Stimulated activated CD4-positive, alpha-beta T cell treated with anti-CD3 and anti-CD28 coated beads, TNF-alpha, amount 100 ng/mL, for 24 hours (primary cell): ENCODE measurements around the gene FABP1.
A peak's percentile ranks its signal among the peaks of the same experiment; 100 is the strongest.

Experiments
- DNase-seq, 3 experiments: peaks; one replicate each; pipeline ENCODE4 v3.0.0-alpha.2; 2020; ENCODE audit warnings: low read depth in 3 of 3

The FABP1 gene

DNA sequence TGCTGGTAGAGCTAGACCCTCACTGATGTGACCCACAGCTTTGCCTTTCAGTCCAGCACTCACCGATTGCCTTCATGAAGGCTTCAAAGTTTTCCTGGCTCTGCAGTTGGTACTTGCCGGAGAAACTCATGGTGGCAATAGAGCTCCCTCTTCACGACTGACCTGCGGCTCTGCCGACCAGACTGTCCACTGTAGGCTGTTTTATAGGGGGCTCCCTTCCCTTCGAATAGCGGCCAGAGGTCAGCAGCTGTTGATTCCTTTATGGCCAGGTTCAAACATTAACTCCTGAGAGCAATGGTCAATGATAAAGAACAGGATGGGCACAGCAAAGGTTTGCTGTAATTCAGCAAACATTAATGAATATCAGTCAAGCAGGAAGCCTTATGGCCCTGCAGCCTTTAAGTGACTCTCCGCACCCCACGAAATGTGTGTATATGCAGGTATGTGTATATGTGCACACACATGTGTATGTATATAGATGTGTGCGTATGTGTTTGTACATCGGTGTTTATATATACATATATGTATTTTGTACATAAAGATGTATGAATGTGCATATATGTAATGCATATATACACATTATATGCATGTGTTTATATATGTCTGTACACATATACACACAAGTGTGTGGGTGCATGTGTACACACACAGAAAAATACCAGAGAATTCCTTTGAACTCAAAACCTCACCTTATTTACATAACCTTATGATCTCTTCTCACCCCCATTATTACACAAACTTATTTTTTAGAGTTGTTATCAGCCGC, at the start of gene FABP1:
TSS of gene FABP1 (minus strand) at position 175 of the 766 bp plus-strand sequence. CDS start at position 130, 45 bp downstream.
- no peak for DNase-seq

DNA sequence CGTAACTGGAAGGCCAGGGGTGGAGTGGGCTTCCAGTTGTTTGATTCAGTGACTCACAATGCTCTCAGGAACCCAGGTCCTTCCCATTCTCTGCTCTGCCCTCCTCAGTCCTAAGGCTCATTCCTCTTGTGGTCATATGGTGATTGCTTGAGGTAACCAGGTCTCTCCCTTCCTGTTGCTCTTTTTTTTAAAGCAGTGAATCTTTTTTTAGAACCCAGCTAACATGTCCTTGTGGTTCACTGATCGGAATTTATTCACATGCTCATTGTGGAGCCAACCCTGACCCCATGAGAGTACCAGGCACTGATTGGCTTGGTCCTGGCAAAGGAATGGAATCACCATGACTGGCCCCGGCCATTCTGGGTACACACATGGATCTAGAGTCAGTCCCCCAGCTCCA, 49.7 kb upstream of the FABP1 start:
- DNase-seq: no peak

DNA sequence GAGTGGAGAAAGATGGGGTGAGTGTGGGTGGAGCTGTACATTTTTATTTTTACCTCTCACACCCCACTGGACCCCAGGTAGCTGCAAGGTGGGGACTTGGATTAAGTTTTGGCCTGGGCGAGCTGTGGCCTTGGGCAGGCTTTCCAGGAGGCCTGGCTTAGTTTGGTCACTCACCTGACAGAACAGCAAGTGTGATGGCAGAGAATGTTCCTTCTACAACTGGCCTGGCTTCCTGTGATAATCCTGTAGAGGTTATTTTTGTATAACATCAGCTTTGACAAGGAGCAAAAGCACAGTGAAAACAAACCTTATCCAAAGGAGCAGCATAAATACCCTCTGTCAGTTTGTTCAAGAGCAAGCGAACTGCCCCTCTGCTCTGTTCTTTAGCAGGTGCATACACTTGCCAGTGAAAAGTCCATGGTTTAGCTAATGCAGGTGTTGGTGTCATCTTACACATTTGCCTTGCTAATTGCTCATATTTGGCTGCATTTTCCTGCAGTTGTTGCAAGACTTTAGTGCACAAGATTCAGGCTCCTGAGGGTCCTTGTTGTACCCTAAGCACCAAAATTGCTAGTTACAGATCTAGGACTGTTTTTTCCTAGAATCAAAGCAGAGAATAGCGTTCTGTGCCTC, 48.6 kb upstream of the FABP1 start:
- DNase-seq: no peak

DNA sequence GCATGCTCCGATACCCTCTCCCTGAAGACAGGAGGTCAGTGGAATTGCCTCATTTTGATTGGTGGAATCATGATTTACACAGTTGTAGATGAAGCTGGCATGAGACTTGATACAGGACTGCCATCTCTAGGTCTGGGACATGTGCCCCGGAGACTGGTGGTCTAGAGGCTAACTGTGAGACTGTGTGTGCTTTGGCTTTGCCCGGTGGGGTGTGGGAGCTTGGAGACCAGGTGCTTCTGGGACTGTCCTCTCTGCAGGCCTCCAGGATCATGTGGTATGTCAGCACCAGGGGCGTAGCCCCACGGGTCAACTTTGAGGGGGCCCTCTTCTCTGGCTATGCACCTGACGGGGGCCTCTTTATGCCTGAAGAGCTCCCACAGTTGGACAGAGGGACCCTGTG, 45.0 kb upstream of the FABP1 start:
- no peak for DNase-seq

DNA sequence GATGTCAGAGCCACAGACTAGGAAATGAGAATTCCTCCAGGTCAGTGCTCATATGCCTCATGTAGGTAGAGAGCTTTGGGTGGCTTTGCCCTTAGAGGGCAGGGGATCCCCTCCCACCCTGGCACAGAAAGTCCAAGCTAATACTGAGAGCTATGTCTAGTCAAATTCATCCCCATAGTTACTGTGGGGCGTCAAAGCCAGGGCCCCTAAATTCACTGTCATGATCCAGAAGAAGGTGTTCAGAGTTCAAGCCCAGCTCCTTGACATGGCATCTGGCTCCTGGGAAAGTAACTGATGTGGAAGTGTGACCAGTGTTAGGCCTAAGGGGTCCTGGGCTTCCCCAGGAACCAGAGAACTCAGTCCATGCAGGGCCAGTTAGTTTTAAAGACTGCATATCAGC, 44.1 kb upstream of the FABP1 start:
- no peak for DNase-seq

DNA sequence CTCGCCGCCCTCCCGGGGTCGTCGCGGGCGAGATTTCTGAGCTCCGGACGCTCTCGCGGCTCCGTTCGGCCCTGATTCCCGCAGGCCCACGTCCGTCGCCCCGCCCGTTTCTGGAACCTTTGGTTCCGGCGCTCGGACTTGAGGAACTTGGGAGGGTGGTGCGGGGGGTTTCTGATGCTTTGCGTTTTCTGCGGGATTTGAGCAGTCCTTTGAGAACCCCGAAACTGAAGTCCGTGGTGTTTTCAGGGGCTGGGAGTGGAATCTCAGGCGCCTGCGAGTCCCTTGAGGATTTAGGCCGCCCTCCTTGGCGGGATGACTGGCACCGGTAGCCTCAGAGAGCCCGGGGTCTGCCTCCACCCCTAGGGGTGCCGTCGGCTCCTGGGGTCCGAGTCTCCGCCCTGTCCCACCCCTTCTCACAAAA, 42.6 kb upstream of the FABP1 start:
- DNase-seq: no peak

DNA sequence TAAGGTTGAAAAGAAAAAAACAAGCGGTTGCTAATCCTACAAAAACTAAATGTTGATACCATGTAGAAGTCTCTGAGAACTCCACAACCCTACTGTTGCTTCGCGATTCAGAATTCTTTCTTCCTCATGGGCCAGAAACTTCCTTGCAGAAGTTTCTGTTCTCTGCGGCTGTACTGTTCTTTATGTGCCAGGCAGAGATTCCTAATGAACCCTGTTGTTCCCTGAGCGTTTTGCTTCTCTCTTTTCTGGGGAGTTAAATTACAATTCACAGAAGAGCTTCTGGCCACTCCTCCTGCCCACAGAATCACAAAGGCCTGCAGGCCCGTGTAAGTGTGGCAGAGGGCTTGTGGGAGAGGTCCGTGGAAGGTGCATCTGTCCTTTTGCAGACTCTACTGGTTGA, 40.5 kb upstream of the FABP1 start:
- no peak for DNase-seq

DNA sequence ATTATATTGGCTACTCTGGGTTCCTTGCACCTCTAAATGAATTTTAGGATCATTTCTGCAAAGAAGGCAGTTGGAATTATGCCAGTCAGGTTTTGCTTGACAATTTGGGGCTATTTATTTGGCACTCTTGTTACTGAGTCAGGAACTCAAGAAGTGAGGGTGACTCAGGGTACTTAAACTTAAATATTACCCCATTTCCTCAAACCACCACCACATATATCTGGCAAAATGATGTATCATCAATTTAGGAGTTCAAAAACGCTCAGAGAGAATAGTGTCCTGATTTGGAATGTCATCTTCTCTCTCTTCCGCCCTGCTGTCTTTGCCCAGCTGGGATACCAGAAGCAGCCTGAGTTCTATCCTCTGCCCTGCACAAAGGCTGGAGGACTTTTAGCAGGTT, 39.9 kb upstream of the FABP1 start:
- no peak for DNase-seq

DNA sequence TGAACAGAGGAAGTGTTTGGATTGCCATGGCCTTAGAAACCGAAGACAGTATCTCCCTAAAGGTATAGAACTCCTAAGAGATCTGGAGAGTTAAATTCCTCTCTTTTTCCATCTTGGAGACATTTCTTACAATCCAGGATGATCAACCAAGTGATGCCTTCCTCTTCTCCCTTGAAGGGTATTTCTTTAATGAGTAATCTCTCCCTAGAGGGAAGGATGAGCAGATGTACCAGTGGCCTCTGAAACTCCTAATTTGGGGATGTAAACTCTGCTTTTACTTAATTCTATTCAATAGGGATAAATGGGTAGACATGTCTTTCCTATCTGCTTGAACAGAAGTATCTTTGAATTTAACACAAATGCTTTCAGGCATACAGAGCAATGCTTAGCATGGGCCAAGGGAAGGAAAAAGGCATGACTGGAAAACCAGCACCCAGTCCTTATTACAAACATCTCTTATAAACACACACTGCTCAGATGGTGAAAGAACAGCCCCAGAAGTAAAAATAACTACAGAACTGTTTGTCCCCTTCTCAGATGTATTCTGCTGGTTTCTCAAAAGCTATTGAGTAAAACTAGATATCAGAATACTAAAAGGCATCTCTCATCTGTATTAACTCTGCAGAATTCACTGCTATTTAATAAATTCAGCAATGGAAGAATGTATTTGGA, 37.6 kb upstream of the FABP1 start:
- DNase-seq: no peak

DNA sequence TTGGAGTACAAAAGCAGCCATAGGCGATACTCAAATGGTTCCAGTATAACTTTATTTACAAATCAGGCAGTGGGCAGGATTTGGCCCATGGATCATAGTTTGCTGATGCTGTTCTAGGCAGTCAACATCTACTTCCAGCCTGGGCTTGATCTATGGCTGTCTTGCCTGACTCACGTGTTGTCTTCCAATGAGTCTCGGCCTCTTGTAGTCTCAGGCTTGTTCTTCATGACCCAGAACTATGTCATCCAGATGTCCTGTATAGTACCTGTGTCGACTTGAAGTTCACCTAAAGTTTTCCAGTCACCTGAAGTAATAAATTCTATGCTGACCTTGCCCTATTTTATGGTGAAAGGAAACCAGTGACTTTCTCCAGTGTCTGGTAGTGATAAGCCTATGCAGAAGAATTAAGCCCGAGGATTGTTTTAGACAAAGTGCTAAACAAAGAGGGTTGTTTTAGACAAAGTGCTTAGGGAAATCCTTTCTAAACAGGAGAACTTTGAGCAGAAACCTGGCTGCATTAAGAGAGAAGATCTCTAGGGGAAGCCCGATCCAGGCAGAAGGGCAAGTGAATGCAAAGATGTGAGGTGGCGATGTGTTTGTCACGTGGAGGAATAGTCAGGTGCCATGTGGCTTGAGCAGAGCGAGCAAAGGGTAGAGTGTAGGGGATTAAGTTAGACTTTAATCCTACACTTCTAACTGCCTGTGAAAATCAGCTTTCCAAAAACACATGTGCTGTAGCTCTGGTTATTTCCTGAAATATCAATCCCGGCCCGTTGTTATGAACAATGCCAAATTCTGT, 33.8 kb upstream of the FABP1 start:
- DNase-seq: no peak

DNA sequence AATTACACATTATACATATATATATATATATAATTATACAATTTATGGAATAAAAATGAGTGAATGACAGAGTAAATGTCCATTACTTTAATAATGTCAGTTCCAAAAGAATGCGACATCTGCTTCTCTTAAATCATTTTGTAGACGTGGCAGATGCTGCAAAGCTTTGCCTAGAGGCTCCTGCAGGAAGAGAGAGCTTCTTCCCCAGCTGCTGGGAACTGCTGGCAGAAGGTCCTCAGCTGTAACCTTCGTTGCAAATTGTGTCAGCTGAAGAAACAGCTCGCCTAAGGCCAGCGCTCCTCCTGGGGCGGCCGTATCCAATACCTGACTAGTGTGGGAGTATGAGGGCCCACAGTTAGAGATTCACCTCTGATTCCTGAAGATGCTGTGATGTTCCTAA, 32.7 kb upstream of the FABP1 start:
- DNase-seq: no peak

DNA sequence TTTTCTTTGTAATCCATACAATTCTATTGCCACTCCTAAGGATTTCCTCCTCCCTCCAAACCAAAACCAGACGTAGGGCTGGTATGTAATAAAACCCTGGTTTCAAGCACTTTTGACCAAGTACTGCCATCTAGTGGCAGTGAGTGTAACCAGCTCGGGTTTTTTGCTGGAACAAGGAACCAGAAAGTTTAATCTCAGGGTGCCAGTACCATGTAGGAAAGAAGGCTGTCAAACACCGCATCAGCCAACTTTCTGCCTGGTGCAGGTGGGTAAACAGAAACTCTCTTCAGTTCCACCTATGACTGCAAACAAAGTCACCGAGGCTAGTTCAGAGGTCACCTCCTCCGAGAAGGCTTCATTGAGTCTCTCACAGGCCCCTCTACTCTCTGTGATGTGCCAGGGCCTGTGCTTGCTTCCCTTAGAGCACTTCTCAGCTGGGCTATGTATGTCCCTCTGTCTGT, 32.1 kb upstream of the FABP1 start:
- DNase-seq: peak; percentile 14 to 55 (median 38)

DNA sequence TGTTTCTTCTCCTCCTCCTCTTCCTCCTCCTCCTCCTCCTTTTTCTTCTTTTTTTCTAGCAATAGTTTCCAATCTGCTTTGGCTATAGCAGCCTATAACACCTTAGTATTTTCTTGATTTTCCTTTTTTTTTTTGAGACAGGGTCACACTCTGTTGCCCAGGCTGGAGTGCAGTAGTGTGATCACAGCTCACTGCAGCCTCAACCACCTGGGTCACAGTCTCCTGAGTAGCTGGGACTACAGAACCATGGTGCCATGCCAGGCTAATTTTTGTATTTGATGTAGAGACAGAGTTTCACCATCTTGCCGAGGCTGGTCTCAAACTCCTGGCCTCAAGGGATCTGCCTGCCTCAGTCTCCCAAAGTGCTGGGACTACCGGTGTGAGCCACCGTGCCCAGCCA, 31.6 kb upstream of the FABP1 start:
- DNase-seq: no peak

DNA sequence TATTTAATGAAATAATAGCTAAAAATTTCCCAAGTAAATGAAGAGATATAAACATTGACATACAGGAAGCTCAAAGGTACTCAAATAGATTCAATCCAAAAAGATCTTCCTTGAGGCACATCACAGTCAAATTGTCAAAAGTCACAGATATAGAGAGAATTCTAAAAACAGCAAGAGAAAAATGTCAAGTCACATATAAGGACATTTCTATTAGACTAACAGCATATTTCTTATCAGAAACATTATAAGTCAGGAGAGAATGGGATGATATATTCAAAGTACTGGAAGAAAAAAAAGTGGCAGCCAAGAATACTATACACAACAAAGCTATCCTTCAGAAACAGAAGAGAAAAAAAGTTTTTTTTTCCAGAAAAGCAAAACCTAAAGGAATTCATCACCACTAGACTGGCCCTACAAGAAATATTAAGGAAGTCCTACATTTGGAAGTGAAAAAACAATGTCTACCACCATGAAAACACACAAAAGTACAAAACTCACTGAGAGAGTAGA, 21.1 kb upstream of the FABP1 start:
- DNase-seq: no peak

DNA sequence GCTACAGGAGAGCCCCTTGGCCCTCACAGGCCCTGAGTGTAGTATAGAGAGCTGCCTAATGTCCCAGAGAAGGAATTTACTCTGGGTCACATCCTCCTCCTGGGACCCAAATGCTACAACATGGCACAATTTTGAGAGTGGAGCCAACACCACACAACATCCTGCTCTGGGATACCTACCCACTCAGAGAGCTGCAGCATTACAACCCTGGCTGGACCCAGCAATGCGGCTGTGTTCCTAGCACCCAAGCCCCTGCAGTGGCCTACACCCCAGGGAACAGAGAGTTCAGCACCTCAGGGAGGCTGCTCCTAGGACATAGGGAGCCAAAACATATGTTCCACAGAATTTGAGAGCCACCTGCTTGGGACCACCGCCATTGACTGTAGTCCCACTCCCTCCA, 19.3 kb upstream of the FABP1 start:
- no peak for DNase-seq

DNA sequence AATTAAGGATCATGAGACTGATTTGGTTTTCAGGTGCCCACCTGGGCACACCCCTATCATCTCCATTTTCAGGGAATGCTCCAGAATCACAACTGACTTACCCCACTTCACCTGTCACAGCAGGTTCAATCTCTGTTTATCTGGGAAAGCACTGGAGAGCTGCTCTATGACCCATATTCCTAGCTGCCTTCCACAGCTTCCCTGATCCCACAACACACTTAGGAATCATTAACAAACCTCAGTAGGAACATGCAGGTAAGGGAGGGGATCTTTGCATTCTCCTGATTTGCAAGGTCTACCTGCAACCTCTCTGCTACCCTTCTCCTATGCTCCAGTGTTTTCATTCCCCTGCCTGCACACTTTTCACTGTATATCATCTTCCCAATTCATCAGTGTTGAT, 18.7 kb upstream of the FABP1 start:
- DNase-seq: no peak

DNA sequence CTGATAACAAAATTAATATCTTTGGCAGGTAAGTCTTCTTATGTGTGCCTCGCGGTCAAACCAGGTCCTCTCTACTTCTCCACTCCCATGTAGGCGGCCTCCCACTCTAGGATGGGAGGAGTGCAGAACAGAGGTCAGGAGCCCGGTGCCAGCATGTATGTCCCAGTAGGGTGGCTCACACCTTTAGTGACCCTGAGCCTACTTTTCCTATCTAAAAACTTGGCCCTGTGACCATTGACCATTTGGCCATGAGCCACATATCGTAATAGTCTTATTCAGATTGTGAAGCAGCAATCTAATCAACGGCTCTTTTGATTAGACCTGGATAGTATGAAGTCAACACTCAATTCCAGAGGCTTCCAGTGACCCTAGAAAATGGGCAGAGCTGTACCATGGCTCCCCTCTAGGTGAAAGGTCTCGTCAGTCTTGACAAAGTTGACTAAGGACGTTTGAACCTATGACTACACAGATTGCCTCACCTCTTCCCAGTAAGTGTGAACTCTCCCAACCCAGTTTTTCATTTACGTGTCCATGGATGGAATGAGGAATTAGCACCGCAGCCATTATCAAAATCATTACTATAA, 17.1 kb upstream of the FABP1 start:
- DNase-seq: no peak

DNA sequence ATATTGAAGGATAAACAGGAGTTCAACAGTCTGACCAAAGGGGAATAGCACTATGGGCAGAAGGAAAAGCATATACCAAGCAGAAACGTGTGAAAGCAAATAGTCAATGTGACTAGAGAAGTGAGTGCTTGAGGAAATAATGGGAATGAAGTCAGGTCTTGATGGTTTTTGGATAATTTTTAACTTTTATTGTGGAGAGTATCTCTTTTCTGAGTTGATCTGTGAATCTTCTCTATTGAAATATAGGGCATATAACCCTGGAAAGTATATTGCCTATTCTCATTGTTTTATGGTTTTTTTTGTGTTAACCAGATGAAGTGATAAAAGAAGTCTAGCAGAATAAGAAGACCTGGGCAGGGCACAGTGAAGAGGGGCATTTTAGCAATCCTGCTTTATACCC, 16.4 kb upstream of the FABP1 start:
- no peak for DNase-seq

DNA sequence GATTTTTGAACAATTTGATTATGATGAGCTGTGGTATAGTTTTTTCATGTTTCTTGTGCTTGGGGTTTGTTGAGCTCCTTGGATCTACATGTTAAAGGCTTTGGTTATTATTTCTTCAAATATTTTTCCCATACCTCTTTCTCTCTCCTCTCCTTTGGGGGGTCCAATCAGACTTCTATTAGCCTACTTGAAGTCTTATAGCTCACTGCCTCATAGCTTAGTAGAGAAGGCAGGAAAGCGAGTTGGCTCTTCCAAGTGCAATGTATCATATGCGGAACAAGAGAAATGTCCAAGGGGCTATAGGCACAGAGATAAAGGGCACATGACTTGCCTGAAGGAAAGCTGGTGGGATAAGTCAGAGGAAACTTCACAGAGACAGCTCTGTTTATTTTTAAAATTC, 14.1 kb upstream of the FABP1 start:
- DNase-seq: no peak

DNA sequence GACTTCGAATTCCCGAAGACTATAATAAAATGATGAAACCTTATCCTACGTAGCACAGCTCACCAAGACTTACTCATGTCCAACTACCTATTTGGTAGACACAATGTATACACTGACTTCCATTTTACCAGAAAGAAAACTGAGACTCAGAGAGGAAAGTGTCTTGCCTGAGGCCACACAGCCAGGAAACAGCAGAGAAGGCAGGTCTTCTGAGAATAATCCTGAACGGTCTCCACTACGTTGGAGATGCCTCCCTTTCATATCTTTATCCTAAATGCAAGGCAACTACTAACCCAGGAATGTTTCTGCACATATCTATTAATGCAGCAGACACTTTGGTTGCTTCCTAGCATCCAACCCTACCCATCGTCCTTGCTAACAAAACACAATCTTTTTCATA, 11.9 kb upstream of the FABP1 start:
- DNase-seq: no peak

DNA sequence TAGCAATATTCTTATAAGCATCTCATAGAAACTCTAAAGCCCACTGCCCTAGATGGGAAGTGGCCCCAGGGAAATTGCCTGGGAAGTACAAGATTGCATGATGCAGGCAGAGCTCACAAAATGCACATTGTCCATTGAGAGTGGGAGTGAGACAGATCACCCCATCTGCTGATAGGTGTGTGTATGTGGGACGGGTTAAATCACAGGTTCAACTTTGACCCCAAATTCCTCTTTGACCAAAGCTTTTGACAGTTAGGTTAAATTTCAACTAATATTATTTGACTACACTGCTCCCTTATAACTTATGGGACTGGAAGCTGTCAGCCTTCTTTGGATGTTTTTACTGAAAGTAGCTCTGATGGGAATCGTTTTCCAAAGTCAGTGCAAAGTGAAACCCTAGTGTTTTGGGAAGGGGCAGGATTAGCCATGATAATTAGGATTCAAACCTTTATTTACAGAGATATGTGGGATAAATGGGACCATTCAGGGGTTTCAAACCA, 11.4 kb upstream of the FABP1 start:
- no peak for DNase-seq
